OCI-M1 (cell line): ENCODE data around the gene SCARF1.

Experiments used
- DNase-seq: peaks from one replicate; lab custom pipeline; 2025; lab: John Stamatoyannopoulos, UW

The SCARF1 gene

GRCh38 chr17:1604831-1605528 lies 40.6 kb downstream of the SCARF1 start:
- no peak for DNase-seq

- no peak for DNase-seq
These were observed 44.0 kb downstream of the SCARF1 start for GRCh38 chr17:1601571-1601970.

GRCh38 chr17:1598399-1599095 lies 47.0 kb downstream of the SCARF1 start:
- DNase-seq = no peak

GRCh38 chr17:1597861-1598342 lies 47.6 kb downstream of the SCARF1 start:
- DNase-seq = no peak

GRCh38 chr17:1593630-1593931 lies 52.0 kb downstream of the SCARF1 start:
- DNase-seq = no peak

GRCh38 chr17:1592751-1593629 lies 52.5 kb downstream of the SCARF1 start:
- no peak for DNase-seq

GRCh38 chr17:1591474-1592090 lies 54.0 kb downstream of the SCARF1 start:
- no peak for DNase-seq

- no peak for DNase-seq
These were observed 54.6 kb downstream of the SCARF1 start for GRCh38 chr17:1590747-1591473.

GRCh38 chr17:1590029-1590746 lies 55.3 kb downstream of the SCARF1 start:
- DNase-seq = peak; percentile 58

- no peak for DNase-seq
These were observed 56.5 kb downstream of the SCARF1 start for GRCh38 chr17:1588821-1589585.

GRCh38 chr17:1584167-1584566 lies 61.4 kb downstream of the SCARF1 start:
- no peak for DNase-seq
